GM19035 (cell line): ENCODE data around the gene EIF1AD.
"Not testable (repeated sequence)": the region's sequence is repeated elsewhere in the genome, so short reads cannot be mapped to it uniquely, and the experiment has no call there.

ENCODE experiments used
- ATAC-seq: cut with Tn5 transposase; IDR thresholded peaks from one replicate; pipeline ENCODE4 v1.9.1; 2021; ENCODE audit not compliant: unreplicated experiment

The EIF1AD gene

GRCh38 chr11:65973439-65974110 lies 28.4 kb downstream of the EIF1AD start:
- ATAC-seq, result no peak

DNA sequence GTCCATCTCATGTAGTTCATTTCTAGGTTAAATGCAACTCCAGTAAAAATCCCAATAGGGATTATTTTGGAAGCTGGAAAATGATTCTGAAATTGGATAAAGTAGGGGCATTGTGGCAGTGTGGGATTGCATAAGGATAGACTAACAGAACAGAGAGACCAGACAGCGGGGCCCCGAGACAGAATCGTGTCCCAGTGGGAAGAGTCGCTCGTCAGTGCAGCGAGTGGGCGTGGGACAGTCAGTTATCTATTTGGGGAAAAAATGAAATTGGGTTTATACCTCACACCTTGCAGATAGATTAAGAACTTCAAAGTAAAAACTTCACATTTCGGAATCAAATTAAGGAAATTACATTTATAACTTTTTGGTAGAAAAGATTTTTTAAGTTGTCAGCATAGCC lies 29.8 kb downstream of the EIF1AD start:
- ATAC-seq, result no peak

DNA sequence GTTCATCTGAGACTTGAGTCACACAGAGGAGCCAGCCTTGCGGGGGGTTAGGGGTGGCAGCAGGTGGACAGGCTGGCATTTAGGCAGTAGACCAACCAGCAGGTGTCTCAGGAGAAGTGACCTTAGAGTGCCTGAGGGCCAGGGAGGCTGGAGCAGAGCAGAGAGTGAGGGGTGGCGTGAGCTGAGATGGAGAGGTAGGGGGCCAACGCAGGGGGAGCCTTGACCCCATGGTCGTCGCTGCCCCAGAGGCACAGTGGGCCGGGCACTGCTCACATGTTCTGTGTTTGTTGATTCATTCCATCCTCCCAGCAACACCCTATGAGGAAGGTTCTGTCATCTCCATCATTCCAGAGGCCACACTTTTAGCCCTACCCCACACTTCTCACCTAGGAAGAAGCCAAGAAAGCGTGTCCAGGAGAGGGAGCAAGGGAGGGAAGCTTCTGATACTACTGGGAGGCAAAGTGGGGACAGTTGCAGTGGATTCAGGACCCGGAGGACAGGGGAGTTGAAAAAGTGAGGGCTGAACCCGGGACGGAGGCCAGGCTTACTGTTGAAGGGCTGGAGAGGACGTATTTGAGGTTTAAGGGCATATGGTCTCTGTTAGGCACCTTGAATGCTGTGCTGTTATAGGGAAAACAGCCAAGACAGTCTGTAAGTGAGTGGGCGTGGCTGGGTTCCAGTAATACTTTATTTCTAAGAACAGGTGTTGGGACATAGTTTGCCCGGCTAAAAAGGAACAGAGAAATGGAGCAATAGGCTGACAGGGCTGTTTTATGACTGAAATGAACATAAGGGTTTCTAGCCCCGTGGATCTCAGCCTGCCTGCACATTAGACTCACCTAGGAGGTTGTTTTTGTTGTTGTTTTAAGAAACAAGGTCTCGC lies 33.1 kb downstream of the EIF1AD start:
- ATAC-seq, result no peak

DNA sequence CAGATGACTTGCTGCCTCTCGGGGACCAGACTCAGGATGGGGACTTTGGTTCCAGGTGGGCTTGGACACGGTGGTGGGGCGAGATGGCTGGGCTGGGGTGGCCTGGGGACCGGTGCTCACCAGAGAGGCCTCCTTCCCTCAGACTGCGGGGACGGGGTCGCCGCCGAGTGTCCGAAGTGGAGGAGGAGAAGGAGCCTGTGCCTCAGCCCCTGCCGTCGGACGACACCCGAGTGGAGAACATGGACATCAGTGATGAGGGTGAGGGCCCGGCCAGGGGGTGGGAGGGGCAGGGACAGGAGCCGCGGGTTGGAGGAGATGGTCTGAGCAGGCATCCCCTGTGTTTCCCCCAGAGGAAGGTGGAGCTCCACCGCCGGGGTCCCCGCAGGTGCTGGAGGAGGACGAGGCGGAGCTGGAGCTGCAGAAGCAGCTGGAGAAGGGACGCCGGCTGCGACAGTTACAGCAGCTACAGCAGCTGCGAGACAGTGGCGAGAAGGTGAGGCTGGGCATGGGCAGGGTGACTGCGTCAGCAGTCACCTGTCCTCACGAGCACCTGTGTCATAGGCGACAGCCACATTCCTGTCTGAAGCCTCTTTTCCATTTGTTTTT lies 34.5 kb downstream of the EIF1AD start:
- no peak for ATAC-seq

DNA sequence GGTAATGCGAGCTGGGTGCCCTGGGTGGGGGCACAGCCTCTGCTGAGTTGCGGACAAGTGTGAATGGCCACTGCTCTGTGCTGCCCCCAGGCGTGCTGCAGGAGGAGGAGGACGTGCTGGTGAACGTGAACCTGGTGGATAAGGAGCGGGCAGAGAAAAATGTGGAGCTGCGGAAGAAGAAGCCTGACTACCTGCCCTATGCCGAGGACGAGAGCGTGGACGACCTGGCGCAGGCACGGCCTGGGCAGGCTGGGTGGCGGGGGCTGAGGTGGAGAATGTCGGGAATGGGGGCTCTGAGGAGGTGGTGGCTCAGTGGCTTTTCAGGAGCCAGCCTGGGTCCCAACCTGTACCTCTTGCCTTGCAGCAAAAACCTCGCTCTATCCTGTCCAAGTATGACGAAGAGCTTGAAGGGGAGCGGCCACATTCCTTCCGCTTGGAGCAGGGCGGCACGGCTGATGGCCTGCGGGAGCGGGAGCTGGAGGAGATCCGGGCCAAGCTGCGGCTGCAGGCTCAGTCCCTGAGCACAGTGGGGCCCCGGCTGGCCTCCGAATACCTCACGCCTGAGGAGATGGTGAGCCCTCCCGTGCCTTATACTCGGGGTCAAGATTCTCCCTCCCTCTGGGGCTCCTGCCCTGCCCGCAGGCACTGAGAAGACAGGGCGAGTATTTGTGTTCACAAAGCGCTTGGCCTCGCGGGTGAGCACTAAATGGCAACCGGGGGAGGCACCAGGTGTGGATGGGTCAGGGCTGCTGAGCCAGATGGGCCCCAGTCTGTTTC lies 35.8 kb downstream of the EIF1AD start:
- no peak for ATAC-seq

- no peak for ATAC-seq
Measured at GRCh38 chr11:65964906-65965305, 37.1 kb downstream of the EIF1AD start.

DNA sequence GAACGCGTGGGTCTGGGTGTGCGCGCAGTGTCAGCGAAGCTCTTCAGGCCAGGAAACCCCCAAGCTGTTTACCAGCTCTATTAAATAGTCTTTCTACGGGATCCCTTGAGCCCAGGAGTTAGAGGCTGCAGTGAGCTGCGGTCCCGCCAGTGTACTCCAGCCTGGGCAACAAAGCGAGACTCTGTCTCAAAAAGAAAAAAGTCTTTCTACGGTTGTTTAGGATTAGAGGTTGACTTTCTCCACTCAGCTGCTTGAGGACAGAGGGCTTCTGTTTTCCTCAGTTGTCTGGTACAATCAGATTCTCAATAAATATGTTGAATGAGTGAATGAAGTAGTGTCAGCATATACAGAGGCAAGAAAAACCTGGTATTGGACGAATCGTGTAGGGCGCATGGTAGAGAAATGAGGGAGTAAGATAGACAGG lies 39.8 kb downstream of the EIF1AD start:
- ATAC-seq, result no peak

DNA sequence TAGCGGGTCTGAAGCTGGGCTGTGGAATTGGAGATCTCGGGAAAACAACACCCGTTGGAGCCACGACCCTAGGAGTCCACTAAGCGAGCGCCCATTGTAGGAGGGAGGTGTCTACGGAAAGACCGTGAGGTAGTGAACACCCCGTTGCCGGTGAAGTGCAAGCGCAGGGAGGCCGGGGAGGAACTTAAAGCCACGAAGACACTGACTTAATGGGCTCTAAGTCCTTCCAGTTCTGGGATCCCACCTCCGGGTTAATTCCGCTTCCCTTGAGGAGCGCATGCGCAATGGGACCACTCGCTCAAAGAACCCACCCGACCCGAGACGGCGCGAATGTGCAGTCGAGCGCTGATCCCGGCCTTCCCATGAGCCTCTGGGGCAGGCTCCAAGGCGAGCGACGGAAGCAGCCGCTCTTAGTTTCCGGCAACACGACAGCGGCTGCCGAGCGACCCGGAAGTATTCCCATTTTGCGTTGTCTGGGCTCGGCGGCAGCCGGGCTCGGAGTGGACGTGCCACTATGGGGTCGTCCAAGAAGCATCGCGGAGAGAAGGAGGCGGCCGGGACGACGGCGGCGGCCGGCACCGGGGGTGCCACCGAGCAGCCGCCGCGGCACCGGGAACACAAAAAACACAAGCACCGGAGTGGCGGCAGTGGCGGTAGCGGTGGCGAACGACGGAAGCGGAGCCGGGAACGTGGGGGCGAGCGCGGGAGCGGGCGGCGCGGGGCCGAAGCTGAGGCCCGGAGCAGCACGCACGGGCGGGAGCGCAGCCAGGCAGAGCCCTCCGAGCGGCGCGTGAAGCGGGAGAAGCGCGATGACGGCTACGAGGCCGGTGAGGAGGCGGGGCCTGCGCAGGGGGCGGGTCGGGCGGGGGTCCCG lies 40.5 kb downstream of the EIF1AD start, which contains the start of gene SART1:
SART1 (plus strand) TSS at position 468 of the 874 bp plus-strand sequence; CDS start at position 515, 47 bp downstream.
- ATAC-seq, result peak; percentile 90

DNA sequence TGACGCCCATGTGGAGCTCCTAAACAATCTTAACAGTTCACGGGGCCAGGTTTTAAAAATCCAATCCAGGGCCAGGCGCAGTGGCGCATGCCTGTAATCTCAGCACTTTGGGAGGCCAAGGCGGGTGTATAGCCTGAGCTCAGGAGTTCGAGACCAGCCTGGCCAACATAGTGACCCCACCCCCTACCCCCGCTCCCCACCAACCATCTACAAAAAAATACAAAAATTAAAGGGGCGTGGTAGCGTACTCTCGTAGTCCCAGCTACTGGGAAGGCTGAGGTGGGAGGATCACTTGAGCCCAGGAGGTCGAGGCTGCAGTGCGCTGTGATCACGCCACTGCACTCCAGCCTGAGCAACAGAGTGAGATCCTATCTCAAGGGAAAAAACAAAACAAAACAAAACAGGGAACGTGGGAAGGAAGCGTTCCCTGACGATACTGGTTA lies 41.1 kb downstream of the EIF1AD start:
- no peak for ATAC-seq

DNA sequence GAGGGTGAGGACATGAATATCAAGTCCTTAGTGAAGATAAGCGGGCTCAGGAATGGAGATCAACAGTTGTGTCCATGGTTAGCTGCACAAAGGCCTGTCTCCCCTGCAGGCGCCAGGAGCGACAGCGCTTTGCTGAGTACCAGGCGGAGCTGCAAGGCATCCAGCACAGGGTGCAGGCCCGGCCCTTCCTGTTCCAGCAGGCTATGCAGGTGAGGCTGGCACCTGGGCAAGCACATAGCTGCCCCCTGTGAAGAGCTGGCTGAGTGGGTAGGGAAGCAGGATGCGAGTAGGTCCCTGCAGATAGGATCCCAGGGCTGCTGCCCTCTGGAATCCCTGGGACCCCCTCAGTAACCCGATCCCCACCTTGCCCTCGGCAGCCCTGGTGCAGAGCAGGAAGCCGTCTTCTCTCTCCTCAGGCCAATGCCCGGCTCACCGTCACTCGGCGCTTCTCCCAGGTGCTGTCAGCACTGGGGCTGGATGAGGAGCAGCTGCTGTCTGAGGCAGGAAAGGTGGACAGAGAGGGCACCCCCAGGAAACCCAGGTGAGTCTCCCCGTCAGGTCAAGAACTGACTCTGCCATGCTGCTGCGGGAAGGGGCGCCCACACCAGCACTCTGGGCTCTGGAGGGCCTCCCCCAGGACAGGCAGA lies 43.1 kb downstream of the EIF1AD start:
- ATAC-seq, result no peak

DNA sequence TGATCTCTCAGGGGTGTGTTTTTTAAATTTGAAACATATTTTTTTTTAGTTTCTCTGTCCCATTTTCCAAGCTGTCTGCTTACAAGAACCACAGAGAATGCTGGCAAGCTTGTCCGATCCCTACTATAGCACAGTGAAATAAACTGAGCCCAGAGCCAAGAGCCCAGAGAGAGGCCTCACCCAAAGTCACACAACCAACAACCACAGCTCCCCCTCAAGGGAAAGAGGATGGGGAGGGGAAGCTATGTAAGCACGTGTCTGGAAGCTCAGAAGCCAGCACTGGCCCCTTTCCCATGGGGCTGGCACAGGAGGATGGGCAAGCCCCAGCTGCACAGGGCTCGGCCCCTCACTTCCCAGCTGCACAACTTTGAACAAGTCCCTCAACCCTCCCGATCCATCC lies 43.7 kb downstream of the EIF1AD start:
- no peak for ATAC-seq

DNA sequence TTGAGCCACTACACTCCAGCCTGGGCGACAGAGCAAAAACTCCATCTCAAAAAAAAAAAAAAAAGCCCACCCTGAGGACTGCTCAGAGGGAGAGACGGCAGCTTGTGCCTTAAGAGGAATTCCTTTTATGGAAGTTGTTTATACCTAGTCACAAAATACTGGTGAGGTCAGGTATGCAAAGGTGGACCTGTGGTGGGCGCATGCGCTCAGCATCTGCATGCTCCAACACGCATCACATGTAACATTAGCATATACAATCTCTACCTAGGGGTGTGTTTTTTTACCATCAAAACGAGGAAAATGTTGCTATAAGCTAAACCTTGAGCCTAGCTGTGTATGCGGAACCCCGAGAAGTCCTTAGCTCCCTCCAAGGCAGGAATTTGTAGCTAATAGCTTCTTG lies 47.2 kb downstream of the EIF1AD start:
- no peak for ATAC-seq

DNA sequence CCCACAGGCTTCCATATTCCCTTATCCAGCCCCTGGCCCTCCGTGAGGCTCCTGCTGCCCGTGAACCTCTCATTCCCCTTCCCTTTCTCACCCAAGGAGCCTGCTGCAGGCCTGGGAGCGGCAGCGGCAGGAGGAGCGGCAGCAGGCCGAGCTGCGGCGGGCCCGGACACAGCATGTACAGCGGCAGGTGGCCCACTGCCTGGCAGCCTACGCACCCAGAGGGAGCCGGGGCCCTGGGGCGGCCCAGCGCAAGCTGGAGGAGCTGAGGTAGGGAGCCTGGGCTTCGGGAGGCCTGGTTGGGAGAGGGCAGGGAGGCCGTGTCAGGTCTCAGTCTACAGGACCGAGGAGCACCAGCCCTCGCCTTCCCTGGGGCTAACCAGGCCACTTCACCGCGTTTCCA lies 48.5 kb downstream of the EIF1AD start:
- no peak for ATAC-seq

DNA sequence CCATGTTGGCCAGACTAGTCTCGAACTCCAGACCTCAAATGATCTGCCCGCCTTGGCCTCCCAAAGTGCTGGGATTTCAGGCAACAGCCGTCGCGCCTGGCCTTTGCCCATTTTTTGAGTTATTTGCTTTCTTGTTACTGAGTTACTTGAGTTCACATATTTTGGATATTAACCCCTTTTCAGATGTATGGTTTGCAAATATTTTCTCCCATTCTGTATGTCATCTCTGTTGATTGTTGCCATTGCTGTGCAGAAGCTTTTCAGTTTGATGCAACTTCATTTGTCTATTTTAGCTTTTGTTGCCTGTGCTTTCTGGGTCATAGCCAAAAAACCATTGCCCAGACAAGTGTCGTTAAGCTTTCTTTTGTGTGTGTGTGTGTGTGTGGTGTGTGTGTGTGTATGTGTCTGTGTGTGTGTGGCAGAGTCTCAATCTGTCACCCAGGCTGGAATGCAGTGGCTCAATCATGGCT lies 49.9 kb downstream of the EIF1AD start:
- ATAC-seq, result no peak

DNA sequence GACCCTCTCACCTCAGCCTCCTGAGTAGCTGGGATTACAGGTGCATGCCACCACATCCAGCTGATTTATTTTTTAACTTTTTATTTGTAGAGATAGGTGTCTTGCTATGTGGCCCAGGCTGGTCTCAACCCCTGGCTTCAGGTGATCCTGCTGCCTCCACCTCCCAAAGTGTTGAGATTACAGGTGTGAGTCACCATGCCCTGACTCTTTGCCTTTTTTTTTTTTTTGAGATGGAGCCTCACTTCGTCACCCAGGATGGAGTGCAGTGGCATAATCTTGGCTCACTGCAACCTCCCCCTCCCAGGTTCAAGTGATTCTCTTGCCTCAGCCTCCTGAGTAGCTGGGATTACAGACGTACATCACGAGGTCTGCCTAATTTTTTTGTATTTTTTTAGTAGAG lies 50.3 kb downstream of the EIF1AD start:
- not testable (repeated sequence) for ATAC-seq

DNA sequence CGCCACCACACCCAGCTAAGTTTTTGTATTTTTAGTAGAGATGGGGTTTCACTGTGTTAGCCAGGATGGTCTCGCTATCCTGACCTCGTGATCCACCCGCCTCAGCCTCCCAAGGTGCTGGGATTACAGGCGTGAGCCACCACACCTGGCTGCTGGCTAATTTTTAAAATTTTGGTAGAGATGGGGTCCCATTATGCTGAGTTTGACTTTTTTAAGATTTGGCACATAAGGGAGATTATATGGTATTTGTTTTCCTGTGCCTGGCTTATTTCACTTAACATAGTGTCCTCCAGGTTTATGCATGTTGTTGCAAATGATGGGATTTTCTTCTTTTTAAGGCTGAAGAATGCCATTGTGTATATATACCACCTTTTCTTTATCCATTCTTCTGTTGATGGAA lies 51.2 kb downstream of the EIF1AD start:
- not testable (repeated sequence) for ATAC-seq

DNA sequence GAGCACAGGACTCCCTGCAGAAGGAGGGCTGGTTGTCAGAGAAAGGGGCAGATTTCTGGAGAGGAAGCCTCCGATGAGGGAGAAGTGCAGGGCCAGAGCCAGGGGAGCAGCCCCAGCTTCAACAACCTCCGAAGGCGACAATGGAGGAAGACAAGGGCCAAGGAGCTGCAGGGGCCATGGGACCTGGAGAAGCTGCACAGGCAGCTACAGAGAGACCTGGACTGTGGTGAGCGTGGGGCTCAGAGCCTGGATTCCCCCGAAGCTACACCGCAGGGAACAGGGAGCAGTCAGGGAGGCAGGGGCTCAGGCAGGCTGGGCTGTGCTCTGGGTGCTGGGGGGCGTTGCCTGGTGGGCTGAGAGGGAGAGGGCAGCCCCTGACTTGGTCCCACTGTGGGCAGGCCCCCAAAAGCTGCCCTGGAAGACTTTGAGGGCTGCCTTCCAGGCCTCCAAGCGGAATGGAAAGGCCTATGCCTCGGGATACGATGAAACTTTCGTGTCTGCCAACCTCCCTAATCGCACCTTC lies 54.3 kb downstream of the EIF1AD start:
- no peak for ATAC-seq

DNA sequence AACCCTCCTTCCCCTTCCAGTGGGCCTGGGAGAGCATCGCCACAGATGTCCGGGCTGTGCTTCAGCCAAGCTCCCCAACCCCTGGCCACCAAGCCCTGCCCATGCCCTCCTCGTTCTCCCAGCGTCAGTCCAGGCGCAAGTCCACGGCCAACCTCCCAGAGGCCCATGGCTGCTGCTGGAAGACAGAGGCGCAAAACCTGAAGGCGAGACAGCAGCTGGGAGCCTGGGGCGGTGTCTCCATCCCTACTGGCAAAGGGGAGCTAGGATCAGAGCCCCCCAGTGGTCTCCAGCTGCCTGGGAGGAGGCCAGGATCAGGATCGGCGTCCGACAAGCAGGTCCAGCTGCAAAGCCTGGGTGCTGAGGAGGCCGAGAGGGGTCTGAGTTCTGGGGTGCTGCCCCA lies 54.8 kb downstream of the EIF1AD start:
- no peak for ATAC-seq

DNA sequence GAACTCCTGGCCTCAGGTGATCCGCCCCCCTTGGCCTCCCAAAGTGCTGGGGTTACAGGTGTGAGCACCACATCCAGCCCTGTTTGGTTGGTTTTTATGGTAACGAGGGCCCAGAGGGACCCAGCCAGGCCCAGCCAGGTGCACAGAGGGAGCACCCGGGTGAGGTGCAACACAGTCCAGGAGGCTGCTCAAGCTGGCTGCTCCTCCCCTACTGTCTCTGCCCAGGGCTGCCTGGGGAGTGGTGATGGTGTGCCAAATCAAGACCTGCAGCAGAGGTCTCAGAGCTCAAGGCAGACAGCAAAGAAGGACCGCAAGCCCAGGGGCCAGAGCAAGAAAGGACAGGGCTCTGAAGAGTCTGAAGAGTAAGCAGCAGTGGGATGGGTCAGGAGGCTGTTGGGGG lies 55.3 kb downstream of the EIF1AD start:
- ATAC-seq, result no peak
